Glutamatergic neuron (in vitro differentiated cells): ENCODE measurements around the gene NELFB. TPM values are rescaled to one million over a fixed set of nuclear protein-coding genes. Genes with fewer than 3 reads are reported as not detected.

ENCODE experiments used
- DNase-seq: peaks from one replicate; pipeline ENCODE4 v3.0.0; 2022
- H3K27ac Mint-ChIP-seq: one replicate; pipeline ENCODE4 v1.8.0; 2020; ENCODE audit warnings: mild to moderate bottlenecking, mixed read lengths, inconsistent platforms; ENCODE audit not compliant: unreplicated experiment
- H3K27me3 Mint-ChIP-seq: one replicate; pipeline ENCODE4 v1.8.0; 2020; ENCODE audit warnings: mild to moderate bottlenecking, moderate library complexity, mixed read lengths, inconsistent platforms; ENCODE audit not compliant: unreplicated experiment
- H3K36me3 Mint-ChIP-seq: one replicate; pipeline ENCODE4 v1.8.0; 2020; ENCODE audit warnings: mild to moderate bottlenecking, mixed read lengths, inconsistent platforms; ENCODE audit not compliant: unreplicated experiment
- H3K4me1 Mint-ChIP-seq: one replicate; pipeline ENCODE4 v1.8.0; 2020; ENCODE audit warnings: mild to moderate bottlenecking, low read depth, mixed read lengths, inconsistent platforms; ENCODE audit not compliant: unreplicated experiment
- H3K4me3 Mint-ChIP-seq: one replicate; pipeline ENCODE4 v1.8.0; 2020; ENCODE audit warnings: mild to moderate bottlenecking, mixed read lengths, inconsistent platforms; ENCODE audit not compliant: unreplicated experiment
- H3K9me3 Mint-ChIP-seq: one replicate; pipeline ENCODE4 v1.8.0; 2020; ENCODE audit warnings: mild to moderate bottlenecking, moderate library complexity, mixed read lengths, inconsistent platforms; ENCODE audit not compliant: unreplicated experiment
- CTCF ChIP-seq: fragments of 200-600 bp; sonication (generic); IDR thresholded peaks from one replicate; pipeline ENCODE4 v1.5.0; 2021; ENCODE audit not compliant: partially characterized antibody, unreplicated experiment
- total RNA-seq: library from RNA; stranded (reverse); fragmentation: NEBNext Ultra II Directional; extraction: Animal tissue kit (Norgen Biotek cat#: 25700); gene quantifications from one replicate; pipeline ENCODE4 v1.2.1, GENCODE V29; 2021; ENCODE audit not compliant: unreplicated experiment

NELFB gene
- total RNA-seq, 1 donor from 2014 or later = 48.5 TPM

GRCh38 chr9:137213160-137214060 lies 41.7 kb upstream of the NELFB start:
- no peak for TF ChIP-seq CTCF
- H3K27me3 Mint-ChIP-seq = peaks cover 7% of the 10 kb centered on the region
- peaks cover 4% of the 10 kb centered on the region for H3K36me3 Mint-ChIP-seq
- H3K4me1 Mint-ChIP-seq = peaks cover 1% of the 10 kb centered on the region
- H3K9me3 Mint-ChIP-seq = peaks cover 2% of the 10 kb centered on the region
- H3K4me3 Mint-ChIP-seq = no peak overlapping the region
- no peak overlapping the region for H3K27ac Mint-ChIP-seq
- DNase-seq = no peak

GRCh38 chr9:137214620-137215019 lies 40.5 kb upstream of the NELFB start:
- no peak for TF ChIP-seq CTCF
- H3K27ac Mint-ChIP-seq = no peak overlapping the region
- H3K27me3 Mint-ChIP-seq = peaks cover 9% of the 10 kb centered on the region
- H3K9me3 Mint-ChIP-seq = peaks cover 7% of the 10 kb centered on the region
- H3K4me1 Mint-ChIP-seq = peaks cover 4% of the 10 kb centered on the region
- peaks cover 4% of the 10 kb centered on the region for H3K36me3 Mint-ChIP-seq
- H3K4me3 Mint-ChIP-seq = no peak overlapping the region
- DNase-seq = no peak

- H3K4me3 Mint-ChIP-seq = no peak overlapping the region
- no peak for DNase-seq
- H3K27me3 Mint-ChIP-seq = peaks cover 9% of the 10 kb centered on the region
- peaks cover 8% of the 10 kb centered on the region for H3K9me3 Mint-ChIP-seq
- no peak overlapping the region for H3K27ac Mint-ChIP-seq
- peaks cover 4% of the 10 kb centered on the region for H3K36me3 Mint-ChIP-seq
- no peak for TF ChIP-seq CTCF
- peaks cover 4% of the 10 kb centered on the region for H3K4me1 Mint-ChIP-seq
Measured at GRCh38 chr9:137215196-137215986, 39.7 kb upstream of the NELFB start.

GRCh38 chr9:137216188-137216965 lies 38.8 kb upstream of the NELFB start:
- Mint-ChIP-seq H3K27me3 (peaks cover 7% of the 10 kb centered on the region), H3K36me3 (no peaks in the 10 kb centered on the region), H3K4me3 (no peak overlapping the region), H3K4me1 (peaks cover 4% of the 10 kb centered on the region), H3K27ac (no peak overlapping the region), H3K9me3 (peaks cover 8% of the 10 kb centered on the region)
- no peak for TF ChIP-seq CTCF
- no peak for DNase-seq
